ENCODE data around the gene RELT.
A peak's percentile ranks its signal among the peaks of the same experiment; 100 is the strongest.

Gene RELT

DNA sequence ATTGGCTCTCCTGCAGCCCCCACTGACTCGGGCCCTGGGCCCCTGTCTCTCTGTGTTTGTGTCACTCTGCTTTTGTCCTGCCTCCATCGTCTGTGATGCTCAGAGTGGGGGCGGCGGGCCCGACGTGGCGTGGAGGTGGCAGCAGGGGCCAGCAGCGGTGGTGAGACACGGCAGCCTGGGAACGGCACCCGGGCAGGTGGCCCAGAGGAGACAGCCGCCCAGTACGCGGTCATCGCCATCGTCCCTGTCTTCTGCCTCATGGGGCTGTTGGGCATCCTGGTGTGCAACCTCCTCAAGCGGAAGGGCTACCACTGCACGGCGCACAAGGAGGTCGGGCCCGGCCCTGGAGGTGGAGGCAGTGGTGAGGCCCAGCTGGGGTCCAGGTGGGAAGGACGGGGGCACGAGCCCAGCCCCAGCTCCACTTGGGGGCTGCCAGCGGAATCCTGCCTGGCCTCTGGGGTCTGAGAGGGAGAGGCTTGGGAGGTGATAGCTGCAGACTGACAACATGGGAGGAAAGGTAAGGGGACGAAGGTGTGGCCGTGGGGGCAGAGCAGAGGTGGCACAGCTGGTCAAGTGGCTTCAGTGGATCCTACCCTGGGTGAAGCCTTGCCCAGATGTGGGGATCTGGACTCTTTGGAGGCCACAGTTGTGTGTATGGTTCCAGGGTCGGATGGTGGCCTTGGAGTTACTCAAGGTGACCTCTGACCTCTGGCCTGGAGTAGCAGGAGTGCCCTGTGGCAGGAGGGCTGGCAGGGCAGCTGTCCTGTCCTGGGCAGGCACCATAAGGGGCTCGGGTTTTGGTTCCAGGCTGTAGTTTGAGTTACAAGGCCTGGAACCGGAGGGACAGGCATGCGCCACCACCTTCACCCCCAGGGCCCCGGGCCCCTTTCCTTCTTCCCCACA lies 16.2 kb downstream of the RELT start:
- no peak for DNase-seq (ENCODE audit: low read depth)

DNA sequence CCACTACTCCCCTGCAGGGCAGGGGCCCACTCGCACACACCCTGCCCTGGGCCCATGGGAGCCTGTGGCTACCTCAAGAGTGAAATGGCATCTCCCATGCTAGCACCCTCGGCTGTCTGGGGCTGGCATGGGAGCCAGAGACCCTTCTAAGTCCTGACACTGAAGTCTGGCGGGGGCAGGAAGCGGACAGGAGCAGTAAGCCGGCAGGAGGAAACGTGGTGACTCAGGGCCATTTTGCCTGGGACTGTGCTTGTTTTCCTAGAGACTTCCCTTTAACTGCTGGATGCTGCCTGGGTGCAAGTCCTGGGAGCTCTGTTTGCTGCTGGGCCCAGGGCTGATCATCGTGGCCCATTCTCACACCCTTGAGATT lies 16.8 kb downstream of the RELT start:
- DNase-seq (ENCODE audit: low read depth), result no peak

DNA sequence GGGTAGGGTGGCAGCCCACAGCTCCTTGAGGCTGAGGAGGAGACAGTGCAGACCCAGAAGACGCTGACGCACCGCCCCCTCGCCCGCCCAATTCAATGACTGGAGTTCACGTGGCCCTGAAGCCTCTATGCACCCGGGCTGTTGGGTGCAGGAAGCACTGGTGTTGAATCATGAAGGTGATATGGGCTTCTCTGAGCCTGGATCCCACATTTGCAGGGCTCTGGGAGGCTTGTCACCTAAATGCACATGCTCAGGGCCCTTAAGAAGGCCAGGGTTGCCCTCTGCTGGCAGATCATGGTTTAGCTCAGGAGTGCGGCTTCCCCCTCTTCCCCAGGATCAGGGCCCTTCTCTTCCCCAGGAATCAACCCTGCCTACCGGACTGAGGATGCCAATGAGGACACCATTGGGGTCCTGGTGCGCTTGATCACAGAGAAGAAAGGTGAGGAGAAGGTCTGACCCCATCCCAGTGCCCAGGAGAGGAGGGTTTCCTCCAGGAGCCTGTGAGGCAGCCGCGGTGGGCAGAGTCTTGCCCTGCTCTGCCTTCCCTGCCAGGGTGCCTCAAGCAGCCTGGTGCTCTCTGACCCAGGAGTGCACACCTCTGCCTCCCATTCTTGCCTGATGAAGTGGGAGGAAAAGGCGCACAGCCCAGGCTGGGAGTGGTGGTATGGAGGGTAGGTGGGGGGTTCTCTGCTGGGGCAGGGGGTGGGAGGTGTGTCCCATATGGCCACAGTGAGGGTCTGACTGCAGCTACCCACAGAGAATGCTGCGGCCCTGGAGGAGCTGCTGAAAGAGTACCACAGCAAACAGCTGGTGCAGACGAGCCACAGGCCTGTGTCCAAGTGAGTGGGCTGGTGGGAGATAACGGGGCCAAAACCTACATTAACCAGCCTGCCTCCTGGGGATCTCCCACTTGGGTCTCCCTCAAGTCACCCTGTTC lies 17.5 kb downstream of the RELT start:
- DNase-seq (ENCODE audit: low read depth), result peak; percentile 56

DNA sequence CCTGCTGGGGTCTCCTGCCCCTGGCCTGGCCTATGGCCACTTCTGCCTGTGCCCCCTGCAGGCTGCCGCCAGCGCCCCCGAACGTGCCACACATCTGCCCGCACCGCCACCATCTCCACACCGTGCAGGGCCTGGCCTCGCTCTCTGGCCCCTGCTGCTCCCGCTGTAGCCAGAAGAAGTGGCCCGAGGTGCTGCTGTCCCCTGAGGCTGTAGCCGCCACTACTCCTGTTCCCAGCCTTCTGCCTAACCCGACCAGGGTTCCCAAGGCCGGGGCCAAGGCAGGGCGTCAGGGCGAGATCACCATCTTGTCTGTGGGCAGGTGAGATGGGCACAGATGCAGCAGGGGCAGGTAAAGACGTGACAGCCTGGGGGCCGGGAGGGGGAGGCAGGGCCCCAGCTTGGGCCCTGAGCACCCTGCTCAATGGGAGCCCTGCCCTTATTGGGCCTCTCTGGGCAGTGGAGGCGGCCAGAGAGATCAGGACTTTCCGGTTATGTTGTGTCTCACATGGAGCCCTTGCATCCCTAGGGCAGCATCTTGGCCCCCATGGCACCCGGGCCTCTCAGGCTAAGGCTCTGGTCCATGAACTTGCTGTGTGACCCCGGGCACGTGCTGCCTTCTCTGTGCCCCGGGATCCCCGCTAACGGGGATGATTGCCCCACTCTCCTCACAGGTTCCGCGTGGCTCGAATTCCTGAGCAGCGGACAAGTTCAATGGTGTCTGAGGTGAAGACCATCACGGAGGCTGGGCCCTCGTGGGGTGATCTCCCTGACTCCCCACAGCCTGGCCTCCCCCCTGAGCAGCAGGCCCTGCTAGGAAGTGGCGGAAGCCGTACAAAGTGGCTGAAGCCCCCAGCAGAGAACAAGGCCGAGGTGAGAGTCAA lies 18.5 kb downstream of the RELT start:
- DNase-seq (ENCODE audit: low read depth), result no peak

DNA sequence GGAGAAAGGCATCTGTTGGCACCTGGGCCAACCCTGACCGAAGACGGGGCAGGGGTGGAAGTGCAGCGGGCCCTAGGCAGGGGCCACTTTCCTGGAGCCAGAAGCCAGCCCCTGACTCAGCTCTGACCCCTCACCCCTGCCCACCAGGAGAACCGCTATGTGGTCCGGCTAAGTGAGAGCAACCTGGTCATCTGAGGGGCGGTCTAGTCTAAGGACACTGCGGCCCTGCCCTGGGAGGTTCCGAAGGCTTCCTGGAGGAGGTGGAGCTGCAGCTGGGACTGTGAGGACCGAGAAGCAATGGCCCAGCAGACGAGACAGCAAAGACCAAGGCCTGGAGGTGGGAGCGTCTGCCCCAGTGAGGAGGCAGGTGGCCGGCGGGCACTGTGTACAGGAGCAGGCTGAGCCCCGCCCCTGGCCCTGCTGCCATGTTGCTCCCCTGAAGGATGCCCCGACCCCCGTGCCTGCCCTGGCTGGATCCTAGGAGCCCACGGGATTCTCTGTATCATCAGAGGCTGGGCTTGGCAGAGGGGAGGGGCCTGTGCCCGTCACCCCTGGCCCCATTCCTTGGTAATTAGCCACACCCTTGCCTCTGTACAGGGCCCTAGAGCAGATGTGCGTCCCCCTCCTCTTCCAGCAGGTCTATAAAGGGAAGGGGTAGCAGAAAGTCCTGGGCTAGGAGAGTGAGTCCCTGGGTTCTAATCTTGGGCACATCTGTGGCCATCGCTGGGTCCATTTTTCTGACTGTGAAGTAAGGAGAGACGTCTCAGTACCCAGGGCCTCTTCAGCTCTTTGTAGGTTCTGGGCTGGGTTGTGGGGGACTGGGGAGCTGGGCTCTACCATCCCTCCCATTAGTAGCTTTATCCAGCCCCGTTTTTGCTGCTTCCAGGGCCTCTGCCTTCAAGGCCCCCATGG lies 19.4 kb downstream of the RELT start:
- DNase-seq (ENCODE audit: low read depth), result no peak

DNA sequence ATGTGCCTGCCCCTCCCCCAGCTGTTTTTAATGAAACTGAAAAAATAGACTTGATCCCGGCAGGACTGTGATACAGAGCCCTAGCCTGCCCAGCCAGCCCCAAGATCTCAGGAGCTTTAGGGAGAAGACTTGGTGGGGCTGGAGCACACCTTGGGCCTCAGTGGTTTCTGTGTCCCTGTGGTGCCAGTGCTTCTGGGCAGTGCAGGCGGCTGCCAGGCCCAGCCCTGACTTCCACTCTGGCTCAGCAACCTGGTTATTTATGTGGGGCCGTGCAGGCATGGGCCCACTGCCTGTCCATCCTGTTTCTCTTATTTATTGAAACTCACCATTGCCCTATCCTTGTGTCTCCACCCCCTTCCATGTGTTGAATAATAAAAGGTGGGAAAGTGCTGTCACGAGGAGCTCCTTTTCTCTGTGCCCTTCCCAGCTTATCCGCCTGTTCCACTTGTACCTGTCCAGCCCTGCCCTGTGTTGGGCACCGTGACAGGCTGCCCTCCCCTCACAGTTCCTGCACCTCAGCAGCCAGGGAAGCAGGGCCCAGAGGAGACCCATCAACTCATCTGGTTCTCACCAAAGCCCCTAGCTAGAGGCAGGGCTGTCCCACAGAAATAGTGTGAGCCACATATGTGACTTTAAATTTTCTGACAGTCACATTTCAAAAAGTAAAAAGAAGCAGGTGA lies 20.2 kb downstream of the RELT start:
- DNase-seq (ENCODE audit: low read depth), result no peak

DNA sequence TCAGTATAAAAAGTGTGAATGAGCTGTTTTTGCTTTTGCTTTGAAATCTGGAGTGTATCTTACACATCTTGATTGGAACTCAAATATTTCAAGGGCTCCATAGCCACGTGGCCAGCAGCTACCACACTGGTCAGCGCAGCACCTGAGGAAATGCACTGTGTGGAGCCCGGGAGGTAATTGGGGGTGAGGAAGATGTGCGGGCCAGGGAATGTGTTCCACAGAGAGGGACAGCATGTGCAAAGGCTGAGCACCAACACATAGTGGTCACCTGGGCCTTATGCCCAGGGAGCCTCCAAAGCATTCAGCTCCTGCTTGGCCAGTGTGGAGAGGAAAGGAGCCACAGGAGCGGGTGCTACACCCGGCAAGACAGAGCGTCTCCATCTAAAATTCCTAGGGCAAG lies 20.8 kb downstream of the RELT start:
- no peak for DNase-seq (ENCODE audit: low read depth)

DNA sequence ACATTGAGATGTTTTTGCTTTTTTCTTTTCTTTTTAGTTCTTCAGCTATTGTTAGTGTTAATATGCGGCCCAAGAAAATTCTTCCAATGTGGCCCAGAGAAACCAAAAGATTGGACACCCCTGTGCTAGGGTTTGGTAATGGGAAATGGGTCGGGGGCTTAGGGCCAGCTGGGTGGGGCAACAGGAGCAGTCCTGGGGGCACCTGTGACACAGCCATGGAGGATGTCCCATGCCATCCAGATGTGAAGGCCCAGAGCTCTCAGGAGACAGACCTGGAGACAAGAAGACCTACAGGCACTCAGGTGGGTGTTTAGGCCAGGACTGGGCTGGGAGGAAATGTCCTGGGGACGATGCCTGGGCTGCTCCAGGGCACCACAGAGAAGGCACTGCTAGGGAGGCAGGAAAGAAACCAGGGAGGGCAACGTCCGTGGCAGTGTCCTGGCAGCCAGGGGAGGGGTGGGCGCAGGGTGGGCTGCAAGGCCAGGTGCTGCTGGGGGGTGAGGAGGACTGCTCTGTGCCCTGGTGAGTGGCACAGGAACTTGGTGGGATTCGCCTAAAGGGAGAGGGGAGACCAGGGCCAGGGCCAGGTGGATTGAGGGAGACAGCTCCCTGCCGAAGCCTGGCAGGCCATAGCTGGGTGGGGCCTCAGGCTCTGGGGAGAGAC lies 21.4 kb downstream of the RELT start:
- no peak for DNase-seq (ENCODE audit: low read depth)

DNA sequence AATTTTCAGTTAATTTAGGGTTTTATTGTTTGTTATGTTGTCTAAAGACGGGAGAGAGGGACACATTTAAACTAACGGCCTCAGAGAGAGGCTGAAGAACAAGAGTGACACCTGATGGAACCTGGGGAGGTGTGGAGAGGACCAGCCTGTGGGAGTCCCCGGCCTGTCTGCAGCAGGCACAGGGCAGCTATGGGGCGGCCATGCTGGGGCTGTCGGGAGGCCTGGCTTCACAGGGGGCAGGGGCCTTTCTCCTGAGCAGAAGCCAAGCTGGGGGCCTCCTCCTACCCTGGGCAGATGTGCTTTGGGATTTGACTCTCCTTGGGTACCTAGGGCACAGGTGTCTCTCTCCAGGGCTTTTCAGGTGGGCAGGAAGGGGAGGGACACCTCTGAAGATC lies 21.9 kb downstream of the RELT start:
- DNase-seq (ENCODE audit: low read depth), result no peak

DNA sequence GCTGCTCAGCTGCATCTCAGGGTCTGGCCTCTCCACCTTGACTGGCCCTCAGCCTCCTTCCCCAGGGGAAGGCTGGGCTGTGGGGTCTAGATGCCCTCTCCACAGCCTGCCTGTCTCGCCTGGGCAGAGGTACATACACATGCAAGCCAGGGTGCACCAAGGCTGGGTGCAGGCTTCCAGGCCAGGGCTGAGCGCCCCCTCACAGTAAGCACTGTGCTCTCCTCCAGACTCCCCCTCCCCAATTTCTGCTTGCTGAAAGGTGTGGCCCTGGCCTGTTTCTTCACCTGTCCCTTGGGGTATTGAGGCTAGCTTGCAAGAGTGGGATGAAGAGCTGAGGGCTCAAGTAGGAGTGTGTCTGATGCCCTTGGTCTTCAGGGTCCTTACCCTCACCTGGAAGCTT lies 22.5 kb downstream of the RELT start:
- no peak for DNase-seq (ENCODE audit: low read depth)

DNA sequence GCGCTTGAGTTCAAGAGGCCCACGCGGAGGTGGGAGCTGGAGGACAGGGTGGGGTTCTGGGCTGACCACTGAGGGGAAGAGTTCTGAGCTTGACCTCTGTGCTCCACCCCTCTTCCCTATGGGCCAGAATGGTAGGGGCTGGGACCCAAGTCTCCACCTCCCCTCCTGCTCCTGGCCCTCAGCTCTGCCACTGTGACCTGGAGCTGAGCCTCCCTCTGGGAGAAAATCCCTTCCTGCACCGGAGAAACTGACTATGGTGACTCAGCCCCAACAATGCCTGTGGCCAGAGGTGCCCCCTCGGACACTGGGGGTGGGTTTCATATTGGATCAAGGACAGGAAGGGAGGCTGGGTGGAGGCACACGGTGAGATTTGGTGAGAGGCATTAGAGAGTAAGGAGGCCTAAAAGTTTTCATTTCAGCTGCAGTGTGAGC lies 23.0 kb downstream of the RELT start:
- DNase-seq (ENCODE audit: low read depth), result no peak

DNA sequence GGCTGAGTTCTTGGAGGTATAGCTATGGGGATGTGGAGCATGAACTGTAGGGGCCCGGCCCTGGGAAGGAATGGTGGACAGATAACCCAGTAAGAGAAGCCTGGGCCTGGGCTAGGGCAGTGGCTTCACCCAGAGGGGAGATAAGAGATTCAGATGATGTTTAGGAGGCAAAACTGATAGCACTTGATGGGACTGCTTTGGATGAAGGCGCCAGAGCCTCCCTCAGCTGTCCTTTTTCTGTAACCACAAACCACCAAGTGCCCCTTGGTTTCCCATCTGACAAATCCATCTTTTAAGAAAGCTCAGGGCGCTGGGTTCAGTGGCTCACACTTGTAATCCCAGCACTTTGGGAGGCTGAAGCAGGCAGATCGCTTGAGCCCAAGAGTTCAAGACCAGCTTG lies 23.4 kb downstream of the RELT start:
- no peak for DNase-seq (ENCODE audit: low read depth)

DNA sequence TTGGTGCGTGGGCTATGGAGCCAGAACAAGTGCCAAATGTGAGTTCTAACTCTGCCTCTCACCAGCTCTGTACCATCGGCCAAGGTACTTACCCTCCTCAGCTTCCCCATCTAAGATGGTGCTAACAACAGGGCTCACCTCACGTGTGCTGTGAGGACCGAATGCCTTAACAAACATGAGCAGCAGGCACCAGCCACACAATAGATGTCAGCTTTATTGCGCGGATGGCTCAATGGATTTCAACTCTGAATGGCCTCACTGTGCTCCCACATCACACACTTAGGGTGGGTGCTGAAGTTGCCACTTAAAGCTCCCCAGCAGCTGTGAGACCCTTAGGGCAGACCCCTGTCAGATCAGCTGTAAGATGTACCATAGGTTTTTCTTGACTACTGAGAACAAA lies 24.1 kb downstream of the RELT start:
- no peak for DNase-seq (ENCODE audit: low read depth)

DNA sequence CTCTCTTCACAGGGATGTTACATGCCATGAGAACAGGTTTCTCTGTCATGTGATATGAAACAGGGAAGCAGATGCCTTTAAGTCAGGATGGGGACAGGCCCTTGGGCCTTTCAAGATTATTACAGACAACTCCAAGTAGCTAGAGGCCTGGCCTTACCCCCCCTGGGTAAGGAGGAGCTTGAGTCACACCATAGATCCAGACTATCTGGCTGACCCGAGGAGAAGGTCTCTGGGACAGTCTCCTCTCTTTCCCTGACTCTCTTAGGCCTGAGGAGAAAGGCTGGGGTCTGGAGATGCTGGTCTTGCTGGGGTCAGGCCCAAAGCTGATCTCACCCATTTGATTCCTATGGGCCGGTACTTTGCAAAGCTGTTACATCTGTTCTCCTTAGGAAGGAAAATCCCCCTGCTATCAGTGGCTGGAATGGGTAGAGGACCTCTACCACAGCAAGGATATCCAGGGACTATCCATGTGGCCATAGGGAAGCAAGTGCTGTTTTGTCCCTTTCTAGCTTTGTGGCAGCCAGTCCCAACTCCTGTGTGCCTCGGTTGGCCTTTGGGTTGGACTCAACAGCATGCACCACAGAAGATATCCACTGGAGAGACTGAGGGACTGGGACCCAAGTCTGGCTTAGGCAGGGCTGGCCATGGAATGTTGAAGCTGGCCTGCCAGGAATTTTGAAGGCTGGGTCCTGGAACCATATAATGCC lies 25.2 kb downstream of the RELT start:
- no peak for DNase-seq (ENCODE audit: low read depth)

DNA sequence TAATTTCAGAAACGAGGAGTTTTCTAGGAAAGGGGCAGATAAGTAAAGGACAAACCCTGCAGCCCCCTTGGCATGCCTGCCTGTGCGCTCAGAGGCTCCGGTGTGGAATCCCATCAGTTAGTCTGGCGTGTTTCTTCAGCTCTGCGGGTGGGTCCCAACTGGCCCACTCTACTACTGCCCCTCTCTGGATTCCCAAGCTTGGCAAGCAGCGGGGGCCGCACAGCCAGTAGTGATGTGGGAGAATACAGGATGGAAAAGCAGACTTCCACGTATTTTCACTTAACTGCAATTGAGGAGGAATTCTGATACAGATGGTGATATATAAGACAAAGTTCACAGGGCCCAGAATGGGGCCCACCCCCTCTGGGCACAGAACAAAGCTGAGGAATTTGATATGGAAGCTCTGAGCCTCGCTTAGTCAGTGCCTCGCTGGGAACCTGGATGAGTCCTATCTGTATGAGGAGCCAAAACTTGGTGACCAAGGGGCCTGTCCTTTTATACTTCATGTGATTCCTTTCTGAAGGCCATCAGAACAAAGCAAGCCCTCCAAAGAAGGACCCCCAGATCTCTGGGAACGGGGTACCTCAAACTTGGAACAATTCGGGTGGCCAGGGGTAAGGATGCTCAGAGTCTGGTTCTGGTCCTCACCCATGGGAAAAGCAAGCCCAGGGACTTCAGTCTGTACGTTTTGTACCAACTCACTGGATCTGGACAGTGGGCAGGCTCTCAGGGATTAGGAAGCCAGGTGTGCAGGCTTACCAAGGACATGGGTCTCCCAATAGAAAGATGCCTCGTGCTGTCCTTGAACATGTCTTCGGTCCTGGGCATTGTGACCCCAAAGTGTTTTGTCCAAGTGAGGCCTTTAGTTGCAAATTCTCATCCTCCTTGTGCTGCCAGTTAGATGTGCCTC lies 26.0 kb downstream of the RELT start:
- DNase-seq (ENCODE audit: low read depth), result no peak

DNA sequence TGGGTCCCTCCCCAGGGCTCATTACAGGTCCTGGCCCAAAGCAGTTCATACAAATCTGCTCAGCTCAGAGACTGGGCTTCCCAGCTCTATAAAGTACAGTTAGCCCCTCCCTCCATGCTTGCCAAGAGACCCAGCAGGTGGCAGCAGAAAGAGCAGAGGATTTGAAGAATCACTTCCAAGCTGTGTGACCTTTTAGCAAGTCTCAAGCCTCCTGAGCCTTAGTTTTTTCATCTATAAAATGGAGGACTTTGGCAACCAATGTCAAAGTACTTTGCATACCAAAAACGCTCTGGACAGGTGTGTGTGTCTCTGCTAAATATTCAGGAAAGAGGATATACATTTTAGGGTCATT lies 26.6 kb downstream of the RELT start:
- no peak for DNase-seq (ENCODE audit: low read depth)

DNA sequence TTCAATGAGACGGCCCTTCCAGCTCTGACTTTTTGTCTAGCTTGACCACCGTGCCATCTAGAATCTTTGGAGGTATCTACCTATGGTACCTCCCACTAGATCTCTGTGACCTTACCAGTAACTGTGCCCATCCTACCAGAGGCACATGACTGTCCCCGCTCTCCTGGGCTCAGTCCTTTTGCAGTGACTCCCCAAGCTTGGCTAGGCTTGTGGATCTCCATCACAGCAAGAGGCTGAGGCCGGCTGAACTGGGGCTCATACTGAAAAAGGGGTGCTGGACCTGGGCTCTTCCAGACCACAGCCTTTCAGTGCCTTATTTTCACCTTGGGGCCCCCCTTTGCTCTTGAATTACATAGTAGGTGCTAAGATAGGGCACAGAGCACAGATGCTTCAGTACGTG lies 27.3 kb downstream of the RELT start:
- DNase-seq (ENCODE audit: low read depth), result no peak

DNA sequence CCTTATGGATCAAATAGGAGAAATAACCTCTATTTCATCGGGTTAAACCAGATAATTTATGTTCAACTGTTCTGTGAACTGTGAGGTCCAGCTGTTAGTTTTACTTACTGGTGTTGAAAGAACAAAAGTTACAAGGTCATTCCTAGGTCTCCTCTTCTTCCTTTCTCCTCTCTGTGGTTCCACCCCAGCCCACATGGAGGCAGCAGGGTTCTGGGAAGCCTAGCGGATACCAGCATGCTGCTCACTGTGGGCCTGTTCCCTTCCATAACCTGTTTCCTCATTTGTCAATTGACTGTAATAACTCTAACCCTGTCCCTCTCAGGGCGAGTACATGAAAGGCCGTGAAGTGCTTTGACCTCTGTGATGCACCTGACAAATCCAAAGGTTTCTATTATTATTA lies 27.8 kb downstream of the RELT start:
- DNase-seq (ENCODE audit: low read depth), result no peak
